ENCODE measurements around the gene OR6B1.

The OR6B1 gene

DNA sequence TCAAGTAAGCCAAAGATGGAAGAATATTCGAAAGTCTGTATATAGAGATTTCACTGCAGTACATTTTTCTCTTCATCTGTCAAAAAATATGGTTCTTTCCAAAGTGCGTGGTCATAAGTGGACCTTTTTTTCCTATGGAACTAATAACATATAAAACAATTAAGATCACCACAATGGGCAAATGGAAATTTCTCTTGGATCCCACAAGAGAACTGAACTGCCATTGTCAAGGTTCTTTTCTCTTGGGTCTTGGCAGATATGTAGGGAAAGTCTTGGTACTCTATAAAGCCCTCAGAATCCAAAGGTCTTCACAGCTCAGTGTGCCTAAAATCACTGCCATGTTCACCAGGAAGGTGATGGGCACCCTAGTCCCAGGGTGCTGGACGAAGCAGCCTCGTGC is at the start of gene OR6B1:
Gene OR6B1 (plus strand): TSS at position 301 of the 400 bp plus-strand sequence. CDS start 3,677 bp downstream, outside the sequence.
- no peak for DNase-seq

DNA sequence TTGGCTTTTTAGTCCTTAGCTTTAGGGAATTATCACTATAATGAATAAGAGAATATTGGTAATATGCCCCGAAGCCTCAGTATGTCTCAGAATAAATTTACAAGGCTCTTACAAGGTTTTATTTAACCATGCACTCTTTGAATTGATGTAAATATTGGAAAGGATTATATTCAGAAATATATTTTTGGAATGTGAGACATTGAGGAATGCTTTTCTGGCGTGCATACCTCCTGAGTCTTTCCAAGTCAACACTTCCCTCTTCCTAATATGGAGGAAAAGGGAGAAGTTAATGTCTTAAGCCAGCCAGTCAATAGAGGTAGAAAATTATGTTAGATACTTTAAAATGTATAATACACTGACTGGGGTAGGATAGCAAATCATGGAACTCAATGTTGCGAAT is 46.7 kb upstream of the OR6B1 start:
- no peak for DNase-seq

DNA sequence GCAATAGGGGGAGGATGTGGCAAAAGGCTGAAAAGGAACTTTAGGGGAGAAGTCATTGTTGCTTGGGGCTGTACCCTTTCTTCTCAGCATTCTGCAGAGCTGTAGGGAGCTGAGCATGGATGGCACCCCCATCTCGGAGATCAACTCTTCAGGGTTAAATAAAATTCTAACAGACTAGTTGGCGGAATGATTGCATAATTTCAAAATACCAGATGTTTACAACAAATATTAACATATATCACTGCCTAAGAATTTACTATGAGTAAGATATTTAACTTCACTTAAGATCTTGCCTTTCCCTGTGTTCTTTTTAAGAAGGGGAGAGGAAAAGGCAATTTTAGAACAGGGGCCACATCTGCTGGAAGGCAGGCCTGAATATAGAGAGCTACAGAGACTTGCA is 46.0 kb upstream of the OR6B1 start:
- DNase-seq = no peak

DNA sequence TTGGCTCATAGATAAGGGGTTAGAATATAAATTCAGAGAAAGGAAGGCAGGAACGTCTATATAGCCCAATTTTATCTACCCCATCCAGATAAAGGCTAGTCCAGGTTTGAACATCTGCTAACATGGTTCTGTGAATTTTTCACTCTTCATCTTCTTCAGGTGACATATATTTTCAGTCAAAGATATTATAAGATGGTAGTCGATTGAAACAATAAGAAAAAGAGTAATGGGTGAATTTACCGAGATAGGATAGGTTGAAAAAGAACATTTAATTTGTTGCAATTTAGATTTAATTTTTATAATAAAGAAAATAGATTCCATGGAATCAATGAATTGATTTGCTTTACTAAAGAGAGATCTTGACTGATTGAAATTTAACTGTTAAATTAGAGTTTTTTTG is 45.6 kb upstream of the OR6B1 start, which contains the start of gene OR2F1:
Gene OR2F1 (plus strand): TSS at position 301 of the 400 bp plus-strand sequence. CDS start 5,127 bp downstream, outside the sequence.
- no peak for DNase-seq

DNA sequence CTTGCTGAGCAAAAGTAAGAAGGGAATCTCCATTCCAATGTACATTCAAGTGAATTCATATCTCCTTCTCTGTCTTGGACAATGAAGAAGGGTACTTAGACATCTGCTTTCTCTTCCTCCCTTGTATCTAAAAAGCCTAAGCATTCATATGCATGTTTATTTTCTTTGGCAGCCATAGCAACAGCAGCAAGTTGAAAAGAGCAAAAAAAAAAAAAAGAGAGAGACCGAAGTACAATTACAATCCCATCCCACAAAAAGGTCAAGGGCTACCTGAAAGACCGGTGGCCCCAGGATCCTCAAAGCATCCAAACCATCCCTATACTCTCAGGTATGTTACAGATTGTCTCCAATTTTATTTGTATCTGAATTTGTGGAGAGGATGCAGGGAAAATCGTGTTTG is 41.3 kb upstream of the OR6B1 start:
- no peak for DNase-seq

DNA sequence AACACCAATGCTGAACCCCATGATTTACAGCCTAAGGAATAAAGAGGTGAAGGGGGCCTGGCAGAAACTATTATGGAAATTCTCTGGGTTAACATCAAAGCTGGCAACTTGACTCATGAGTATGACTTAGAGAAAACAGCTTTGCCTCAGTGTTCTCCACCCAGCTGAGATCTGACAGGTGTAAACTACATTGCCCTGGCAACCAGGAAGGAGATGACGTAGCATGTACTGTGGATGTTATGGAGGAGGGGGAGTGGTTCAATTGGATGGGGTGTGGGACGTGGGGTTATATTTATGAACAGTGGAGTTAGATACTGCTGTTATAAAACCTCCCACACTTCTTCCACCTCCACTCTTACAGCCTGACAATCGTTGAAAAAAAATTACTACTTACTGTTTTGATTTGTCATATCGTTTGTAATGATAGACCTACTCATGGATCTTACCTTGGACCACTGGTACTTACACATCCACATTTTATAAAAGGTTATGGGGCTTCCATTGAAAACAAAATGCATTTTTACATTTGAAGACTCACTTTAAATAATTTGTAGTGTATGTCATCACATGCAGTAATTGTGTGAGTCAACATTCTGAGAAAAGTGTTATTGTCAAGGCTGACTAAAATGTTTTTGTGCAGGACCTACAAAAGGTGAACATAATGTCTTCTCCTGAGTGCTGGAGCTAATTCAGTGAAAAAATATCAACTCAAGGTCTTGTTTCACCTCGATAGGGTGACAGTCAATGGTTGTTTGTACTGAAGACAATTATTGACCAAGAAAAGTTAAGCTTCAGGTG is 39.1 kb upstream of the OR6B1 start:
- DNase-seq = no peak

DNA sequence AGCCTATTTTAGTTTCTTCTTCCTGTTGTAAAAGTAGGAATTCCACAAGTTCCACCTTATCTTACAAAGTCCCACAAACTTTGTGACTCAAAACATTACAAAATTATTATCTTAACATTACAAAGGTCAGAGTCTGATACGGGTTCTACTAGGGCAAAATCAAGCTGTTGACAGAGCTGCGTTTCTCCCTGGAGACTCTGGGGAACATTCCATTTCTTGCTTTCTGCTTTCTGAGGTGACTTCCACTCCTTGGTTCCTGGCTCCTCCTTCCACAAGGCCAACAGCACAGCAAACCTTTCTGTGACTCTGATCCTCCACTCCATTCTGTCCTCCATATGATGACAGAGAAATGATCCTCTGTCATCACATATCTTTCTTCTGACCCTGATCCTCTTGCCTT is 34.8 kb upstream of the OR6B1 start:
- no peak for DNase-seq

DNA sequence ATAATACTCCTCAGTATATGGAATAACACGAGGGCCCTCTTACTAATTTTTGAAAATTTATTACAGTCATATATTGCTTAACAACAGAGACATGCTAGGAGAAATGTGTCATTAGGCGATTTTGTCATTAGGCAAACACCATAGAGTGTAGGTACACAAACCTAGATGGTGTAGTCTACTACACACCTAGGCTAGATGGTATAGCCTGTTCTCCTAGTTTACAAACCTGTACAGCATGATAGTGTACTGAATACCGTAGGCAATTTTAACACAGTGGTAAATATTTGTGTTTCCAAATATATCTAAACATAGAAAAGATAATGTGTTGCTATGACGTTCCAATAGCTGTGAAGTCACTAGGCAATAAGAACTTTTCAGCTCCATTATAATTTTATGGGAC is 32.7 kb upstream of the OR6B1 start:
- no peak for DNase-seq

DNA sequence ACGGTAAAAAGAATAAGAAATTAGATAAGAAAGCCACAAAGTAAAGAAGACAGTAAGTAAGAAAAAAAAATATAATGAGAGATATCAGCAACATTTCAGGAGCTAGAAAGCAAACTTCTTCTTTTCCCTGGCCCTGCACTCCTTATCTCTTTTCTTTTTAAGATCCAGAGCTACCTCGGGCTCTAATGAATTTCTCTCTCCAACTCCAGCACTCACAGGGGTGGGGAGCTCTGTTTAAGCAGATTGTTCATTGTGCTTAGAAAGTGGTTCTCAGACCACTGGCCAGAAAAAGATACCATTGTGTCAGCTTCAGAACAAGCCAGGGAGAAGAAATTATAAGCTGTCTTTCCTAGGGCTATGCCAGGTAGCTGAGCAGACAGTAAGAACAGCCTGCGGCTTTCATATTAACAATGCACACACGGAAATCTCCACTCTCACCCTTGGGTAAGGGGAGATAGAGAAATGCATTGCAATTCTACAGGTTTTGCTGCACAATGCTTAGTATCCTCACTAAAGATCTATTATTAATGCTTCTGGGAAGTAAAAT is 26.2 kb upstream of the OR6B1 start:
- DNase-seq = no peak

DNA sequence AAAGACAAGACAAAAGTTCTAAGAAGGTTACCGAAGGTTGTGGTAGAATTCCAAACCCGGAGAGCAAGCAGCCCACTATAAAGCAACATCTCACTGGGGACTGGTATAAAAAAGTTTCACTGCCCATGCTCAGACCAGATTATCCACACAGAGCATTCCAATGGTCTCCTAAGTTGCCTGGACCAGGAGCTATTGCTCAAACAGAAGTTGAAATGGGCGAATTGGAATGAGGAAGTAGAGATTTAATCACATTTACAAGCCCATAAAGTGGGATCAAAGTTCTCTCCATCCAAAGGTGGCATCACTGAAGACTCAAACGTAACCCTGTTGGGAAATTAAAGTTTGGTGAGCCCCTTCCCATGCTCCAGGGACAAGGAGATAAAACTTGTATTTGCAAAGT is 25.7 kb upstream of the OR6B1 start:
- DNase-seq = no peak

DNA sequence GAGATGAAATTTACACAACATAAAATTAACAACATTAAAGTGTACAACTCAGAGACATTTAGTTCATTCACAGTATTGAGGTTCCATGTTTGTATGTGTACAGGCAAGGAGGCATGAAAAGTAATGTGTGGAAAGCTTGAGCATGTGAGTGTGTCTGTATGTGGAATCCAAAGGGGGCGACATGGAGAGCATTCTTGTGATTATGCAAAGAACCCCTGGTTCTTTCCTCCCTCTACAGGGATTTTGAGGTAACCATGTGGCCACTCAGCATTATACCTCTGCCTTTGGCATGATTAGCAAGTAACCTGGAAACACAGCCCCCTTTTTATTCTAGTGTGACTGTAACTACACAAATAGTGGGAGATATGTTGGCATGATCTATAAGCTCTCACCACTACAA is 24.5 kb upstream of the OR6B1 start:
- DNase-seq = no peak

DNA sequence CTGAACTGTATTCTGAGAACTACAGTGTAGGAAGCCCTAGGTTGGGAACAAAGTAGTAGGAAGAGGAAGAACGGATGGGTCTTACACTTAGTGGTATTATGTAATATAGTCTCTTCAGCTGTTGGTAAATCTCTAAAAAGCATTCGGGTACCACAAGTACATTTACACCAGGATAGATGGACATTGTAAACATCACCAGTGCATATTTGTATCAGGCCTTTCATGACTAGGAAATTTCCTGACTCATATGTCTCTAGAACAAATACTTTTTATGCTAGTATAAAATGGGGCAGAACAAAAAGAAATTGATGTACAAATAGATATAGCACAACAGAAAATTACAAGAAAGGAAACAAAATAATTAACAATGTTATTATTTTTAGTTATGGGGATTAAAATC is 21.5 kb upstream of the OR6B1 start:
- DNase-seq = no peak

DNA sequence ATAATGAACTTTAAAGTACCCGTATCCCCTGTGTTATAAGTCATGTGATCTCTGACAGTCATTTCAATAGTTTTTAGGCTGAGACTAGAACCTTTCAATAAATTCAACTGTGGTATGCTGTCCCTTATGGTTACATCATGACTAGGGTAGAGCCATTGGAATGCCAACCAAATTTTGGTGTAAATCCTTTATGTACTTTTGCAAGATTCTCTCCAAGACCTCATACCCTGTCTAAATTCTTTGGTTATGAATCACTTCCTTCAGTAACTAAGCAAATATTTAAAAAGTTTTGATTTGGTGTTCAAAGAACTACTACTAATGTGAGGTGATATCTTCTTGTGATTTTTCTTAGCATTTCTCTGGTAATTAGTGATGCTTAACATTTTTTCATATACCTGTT is 20.8 kb upstream of the OR6B1 start:
- DNase-seq = no peak

DNA sequence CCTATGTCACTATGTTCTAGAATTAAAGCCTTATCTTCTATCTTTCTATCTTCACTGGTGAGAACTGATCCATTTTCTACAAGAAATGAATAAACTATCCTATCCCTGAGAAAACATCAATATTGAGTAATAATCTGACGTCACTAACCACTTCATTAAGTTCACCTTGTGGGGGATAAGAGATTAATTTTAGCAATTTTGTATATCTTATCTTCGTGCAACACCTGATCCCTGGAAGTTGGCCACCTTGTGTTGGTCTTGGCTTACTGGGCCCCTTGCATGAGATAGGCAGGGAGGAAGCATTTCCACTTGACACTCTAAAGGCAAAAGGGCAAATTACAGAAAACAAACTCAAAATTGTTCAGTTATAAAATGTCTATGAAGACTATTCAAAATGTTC is 20.1 kb upstream of the OR6B1 start:
- DNase-seq = no peak

DNA sequence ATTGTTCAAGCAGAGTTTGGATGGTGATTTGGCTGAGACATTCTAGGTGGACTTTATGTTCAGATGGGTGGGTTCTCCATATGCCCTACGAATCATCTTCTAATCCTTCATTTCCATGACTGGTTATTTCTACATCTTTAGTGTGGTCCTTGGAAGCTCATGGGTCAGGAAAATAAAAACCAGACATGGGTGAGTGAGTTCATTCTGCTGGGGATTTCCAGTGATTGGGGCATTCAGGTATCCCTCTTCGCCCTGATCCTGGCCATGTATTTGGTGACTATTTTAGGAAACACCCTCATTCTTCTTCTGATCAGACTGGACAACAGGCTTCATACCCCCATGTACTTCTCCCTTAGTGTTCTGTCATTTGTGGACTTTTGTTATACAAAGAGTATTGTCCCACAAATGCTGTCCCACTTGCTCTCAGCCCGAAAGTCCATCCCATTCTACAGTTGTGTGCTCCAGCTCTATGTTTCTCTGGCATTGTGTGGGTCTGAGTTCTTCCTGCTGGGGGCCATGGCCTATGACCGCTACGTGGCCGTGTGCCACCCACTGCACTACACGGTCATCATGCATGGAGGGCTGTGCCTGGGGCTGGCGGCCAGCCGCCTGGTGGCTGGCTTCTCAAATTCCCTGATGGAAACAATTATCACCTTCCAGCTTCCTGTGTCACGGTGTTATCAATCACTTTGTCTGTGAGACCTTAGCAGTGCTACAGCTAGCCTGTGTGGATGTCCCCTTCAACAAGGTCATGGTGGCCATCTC is 19.2 kb upstream of the OR6B1 start:
- no peak for DNase-seq

DNA sequence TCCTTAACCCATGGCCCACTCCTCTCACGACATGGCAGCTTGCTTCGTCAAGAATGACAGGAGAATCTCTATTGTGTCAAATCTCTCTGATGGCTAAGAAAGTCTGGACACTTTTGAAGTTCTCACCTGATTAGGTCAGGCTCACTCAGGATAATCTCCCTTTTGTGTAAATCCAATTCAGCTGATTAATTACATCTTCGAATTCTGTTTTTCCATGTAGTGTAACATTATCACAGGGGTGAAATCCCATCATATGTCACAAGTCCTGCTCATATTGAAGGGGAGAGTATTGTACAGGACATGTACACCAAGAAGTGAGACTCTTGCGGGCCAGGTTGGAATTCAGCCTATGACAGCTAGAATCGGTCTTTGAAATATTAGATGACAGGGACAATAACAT is 16.2 kb upstream of the OR6B1 start:
- no peak for DNase-seq

DNA sequence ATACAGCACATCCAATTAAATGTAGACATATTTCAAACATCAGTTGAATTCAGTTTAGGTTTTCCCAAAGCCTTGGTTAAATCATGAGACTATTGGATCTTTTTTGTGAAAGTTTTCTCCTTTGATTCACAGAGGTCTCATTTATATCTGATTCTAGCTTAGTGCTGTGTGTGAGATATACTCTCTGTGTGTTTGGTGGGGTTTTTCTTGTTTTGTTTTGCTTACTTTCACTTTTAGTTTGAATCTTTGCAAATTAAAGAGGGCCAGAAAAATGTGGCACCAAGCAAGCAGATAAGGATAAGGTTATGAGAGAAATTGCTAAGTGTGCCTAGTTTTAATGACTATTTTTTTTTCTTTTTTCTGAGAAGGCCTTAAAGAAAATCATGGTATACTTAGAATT is 12.6 kb upstream of the OR6B1 start:
- no peak for DNase-seq

DNA sequence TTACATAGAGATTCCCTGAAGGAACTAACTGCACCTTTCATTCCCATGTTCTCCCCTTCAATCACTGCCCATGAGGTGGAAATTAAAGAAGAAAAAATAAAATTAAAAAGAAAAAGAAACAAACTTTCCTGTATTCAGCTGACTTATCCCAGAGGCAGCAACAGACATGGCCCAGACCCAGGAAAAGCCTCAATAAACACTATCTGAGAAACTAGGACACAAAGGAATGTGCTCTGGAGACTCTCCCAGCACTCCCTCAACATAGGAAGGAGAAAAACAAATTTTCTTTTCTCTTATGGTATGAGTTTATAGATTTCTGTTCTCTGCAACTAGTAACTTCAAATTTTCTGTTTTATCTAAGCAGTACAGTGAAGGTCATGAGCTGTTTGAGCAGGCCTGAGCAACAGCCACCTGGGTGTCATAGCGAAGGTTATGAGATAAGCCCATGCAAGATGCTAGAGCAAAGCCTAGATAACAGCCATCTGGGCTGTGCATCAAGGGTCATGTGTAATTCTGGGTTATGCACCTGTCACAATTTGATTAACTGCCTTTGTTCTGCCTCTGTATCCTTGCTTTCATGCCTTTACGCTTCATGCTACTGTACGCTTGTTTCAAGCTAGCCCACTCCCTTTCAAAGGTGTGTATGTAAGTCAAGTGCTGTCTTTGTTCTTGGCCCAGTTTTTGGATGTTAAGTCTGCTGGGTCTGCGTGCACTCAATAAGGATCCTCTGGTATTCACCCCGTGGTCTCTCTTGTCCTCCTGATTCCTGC is 11.0 kb upstream of the OR6B1 start:
- DNase-seq = no peak

DNA sequence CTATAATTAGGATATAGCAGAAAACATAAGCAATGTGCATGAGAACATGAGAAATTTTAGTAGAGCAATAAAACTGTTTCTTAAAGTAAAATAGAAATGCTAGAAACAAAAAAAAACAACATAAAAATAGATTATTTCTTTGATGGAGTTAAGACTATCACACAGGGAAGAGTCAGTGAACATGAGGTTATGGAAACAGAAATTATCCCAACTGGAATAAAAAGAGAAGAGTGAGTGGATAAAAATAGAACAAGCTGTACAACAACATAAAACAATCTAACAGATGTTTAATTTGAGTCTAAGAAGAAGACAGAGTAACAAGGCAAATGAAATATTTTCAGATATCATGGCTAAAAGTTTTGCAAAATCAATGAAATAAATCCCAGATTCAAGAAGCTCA is 7.5 kb upstream of the OR6B1 start:
- DNase-seq = no peak

DNA sequence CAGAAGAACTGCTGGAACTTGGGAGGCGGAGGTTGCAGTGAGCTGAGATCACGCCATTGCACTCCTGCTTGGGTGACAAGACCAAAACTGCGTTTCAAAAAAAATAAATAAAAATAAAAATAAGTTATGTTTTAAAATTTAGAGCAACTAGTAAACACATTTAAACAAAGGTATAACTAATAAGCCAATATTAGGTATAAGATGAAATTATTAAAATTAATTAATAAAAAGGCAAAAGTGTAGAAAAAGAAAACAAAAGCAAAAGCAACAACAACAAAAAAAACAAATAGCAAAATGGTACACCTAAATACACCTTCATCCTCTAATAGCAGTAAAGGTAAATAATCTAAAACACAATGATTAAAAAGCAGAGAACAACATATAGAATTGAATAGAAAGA is 6.2 kb upstream of the OR6B1 start:
- no peak for DNase-seq

DNA sequence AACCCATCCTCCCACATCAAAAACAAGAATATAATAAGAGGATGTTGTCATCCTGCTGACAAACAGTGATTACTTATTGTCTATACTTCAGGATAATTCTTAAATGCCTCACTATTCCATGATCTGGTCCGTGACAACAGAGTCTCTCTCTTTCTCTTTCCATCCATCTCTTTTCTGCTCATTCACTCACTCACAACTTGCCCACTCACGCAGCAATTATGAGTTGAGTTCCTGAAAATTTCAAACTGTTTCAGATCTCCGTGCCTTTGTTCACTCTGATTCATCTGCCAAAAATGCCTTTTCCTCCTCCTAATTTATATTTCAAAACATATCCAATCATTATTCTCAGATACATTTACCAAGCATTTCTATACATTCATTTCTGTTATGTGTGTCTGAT is 1.4 kb downstream of the OR6B1 start:
- no peak for DNase-seq

DNA sequence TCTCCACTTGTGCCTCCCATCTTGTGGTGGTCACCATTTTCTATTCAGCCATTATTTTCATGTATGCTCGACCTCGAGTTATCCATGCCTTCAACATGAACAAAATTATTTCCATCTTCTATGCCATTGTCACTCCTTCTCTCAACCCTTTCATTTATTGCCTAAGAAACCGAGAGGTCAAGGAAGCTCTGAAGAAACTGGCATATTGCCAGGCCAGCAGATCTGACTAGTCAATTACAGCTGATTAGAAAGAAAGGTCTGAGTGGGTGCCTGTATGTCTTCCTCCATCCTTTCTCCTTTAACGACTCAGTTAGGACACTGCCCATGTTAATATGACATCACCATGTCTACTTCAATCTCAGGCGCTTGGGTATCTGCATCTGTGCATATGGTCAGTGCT is 4.6 kb downstream of the OR6B1 start:
- DNase-seq = no peak

DNA sequence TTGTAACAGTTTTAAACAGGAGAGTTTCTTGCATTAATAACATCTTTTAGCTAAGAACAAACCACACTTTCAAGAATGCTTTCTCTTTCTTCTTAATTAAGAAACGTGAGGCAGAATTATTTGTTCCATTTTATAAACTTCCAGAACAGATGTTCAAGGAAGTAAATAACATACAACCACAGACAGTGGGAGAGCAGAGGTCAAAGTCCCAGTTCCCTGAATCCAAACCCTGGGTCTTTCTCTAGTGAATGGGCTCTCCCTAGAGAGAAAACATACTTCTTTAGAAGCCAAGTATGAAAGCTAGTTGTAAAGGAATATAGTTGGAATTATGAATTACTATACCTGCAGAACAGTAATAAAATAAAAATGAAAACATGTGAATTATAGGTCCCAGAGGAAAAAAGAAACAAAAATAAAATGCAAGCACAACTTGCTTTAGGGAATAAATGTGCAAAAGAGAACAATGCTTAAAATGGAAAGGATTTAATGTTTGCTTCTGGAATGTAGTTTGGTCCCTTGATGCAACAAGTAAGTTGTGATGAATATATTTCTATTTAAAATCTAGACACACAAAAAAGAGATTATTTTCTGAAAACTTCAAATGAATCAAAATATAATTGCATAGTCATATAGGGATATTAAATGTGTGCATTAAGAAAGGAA is 6.0 kb downstream of the OR6B1 start:
- no peak for DNase-seq

Data from NCI-H1694 (cell line).